ENCODE data around the gene TMBIM6.
A peak's percentile ranks its signal among the peaks of the same experiment; 100 is the strongest.

Gene TMBIM6

DNA sequence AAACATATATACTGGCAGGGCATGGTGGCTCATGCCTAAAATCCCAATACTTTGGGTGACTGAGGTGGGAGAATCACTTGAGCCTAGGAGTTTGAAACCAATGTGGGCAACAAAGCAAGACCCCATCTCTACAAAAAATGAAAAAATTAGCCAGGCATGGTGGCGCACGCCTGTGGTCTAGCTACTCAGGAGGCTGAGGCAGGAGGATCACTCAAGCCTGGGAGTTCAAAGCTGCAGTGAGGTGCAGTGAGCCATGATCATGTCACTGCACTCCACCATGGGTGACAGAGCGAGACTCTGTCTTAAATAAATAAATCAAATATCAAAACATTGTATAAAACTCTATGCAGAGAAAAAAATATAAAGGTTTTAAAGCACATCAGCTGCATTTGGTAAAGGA is 39.3 kb upstream of the TMBIM6 start:
- no peak for DNase-seq (ENCODE audit: extremely low read depth, low read depth)
- TF ChIP-seq, protein P1, sequence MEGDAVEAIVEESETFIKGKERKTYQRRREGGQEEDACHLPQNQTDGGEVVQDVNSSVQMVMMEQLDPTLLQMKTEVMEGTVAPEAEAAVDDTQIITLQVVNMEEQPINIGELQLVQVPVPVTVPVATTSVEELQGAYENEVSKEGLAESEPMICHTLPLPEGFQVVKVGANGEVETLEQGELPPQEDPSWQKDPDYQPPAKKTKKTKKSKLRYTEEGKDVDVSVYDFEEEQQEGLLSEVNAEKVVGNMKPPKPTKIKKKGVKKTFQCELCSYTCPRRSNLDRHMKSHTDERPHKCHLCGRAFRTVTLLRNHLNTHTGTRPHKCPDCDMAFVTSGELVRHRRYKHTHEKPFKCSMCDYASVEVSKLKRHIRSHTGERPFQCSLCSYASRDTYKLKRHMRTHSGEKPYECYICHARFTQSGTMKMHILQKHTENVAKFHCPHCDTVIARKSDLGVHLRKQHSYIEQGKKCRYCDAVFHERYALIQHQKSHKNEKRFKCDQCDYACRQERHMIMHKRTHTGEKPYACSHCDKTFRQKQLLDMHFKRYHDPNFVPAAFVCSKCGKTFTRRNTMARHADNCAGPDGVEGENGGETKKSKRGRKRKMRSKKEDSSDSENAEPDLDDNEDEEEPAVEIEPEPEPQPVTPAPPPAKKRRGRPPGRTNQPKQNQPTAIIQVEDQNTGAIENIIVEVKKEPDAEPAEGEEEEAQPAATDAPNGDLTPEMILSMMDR (IDR thresholded peaks at IDR 0.05; ENCODE audit: low read depth, low read length), result no peak

DNA sequence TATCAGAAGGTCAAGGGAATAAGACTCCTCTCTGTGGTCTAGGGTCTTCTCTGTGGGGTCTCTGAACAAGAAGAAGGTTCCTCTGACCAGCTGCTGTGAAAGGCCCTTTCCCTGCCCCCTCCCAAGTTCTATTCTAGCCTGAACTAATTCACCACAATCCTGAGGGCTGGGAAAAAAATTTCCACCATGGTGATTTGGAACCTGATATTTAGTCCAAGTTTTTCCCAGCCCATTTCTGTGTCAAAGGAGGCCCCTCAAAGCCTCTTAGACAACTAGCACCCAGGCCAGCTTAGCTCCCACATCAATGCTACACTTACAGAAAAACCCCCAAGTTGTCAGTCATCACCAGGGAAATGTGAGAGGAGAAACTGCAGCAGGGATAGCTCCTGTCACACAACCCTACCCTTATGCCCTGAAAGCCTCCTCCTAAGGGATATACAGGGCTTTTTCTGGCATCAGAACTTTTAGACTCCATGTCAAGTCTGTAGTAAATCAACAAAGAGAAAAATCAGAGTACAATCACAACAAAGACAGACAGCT is 38.6 kb upstream of the TMBIM6 start:
- no peak for DNase-seq (ENCODE audit: extremely low read depth, low read depth)
- TF ChIP-seq, protein P1 (IDR thresholded peaks at IDR 0.05; ENCODE audit: low read depth, low read length), result no peak

DNA sequence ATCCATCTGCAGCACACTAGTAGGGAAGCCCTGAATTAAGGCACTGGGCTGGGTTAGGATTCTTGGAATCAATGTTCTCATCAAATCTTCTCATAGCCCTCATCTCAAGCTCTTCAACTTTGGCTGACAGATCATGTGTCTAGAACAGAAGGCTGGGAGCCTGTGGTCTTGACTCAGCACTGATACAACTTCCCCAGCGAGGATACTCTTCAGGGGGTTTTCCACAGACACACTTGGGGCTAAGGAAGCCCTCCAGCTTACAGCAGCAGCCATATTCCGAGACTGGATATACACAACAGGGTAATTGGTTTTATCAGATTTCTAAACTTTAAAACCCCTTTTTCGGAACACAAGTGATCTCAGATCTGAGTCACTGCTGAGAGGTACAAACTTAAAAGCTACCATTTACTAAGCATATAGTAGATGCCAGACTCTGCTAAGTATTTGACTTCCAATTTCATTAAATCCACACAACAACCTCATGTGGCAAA is 37.7 kb upstream of the TMBIM6 start:
- DNase-seq (ENCODE audit: extremely low read depth, low read depth), result no peak
- TF ChIP-seq, protein P1 (IDR thresholded peaks at IDR 0.05; ENCODE audit: low read depth, low read length), result no peak

DNA sequence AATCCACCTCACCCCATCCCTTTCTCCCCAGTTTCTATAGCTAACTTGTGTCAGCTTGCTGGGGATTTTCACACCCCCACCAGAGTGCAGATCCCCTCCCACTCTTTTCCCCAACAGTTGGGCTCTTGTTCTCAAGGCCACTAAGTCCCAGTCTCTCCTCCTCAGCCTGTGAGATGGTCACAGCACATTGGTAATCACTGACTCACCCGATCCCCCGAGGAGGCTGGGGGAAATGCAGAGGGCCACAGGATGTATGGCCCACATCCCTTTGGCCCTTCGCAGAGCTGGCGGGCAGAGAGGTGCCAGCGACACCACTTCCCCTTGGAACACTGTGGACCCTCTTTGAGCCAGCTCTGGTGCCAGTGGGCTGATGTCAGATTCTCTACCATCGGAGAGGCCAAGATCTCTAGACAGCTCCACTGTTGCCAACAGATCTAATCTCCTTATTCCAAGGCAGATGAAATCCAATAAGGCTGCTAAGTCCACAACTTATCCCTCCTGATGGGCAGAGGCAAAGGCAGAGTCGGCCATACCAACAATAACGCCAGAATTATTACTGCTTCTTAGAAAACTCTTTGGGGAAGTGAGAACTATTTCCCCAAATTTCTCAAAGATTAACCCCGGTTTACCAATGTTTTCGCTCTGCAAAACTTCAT is 35.8 kb upstream of the TMBIM6 start:
- TF ChIP-seq, protein P1 (IDR thresholded peaks at IDR 0.05; ENCODE audit: low read depth, low read length), result no peak
- DNase-seq (ENCODE audit: extremely low read depth, low read depth), result no peak

DNA sequence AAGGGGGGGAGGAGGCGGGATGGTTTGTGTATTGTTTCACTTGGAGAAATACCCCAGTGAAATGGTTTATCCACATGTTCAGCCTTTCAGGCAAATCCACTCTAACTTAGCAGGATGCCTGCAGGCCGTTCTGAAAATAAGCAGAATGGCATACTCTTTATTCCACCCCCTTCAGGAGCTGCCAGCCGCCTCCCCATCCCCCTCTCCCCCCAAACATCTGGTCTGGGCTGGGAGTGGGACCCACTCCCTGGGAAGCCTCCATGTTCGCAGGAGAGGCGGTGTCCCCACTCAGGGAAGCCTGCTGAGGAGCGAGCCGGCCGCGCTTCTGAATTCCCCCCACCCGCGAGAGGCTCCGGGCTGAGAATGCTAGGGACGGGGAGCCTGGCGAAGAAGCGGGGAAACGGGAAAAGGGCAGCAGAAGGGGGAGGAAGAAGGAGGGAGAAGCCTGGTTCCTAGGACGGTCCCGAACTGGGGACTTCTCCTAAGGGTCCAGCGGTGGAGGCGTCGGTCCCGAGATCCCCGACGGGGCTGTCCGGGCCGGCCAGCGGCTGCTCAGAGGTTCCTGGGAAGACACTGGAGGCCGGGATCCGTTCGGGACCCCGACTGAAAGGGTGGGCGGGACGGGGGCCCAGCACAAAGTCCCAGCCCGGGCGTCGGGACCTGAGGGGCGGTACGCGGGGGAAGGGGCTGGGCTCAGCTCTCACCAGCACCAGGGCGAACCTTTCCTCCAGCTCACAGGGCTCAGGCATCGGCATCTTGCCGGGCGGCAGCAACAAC is 34.8 kb upstream of the TMBIM6 start:
- TF ChIP-seq, protein P1 (IDR thresholded peaks at IDR 0.05; ENCODE audit: low read depth, low read length), result no peak
- DNase-seq (ENCODE audit: extremely low read depth, low read depth), result no peak

DNA sequence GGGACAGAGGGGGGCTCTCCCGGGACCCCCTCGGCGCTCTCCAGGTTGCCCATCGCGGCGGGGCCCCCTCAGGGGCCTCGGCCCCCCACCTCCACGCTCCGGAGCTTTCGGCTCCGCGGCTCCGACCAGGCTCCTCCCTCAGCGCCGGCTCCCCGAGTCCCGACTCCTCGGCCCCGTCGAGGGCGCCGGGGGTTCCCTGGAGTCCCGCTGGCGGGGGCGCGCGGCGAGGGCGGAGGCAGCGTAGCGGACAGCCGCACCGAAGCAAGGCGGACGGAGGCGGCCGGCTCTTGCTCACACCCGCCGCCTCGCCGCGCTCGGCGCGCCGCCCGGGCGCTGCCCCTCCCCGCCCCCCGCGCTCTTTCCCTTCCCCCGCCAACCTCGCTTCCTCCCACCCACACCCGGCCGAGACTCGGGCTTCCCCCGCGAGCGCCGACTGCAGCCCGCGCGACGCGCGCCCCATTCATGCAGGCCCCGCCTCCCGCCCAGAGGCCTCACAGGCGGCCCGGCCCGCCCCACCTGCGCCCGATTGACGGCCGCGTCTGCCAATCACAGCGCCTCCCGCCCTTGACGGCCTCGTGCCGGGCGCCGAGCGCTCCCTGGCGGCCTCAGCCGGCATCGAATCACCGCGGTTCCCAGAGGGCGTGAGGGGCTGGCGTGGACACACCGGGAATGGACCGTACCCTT is 34.1 kb upstream of the TMBIM6 start, which contains the start of gene FMNL3:
Gene FMNL3, minus strand, starts transcription at position 278 of the 684 bp plus-strand sequence. Its CDS starts 225 bp downstream, at position 53.
- TF ChIP-seq, protein P1 (IDR thresholded peaks at IDR 0.05; ENCODE audit: low read depth, low read length), result peak; percentile 78

More for the DNA sequence above, 34.1 kb upstream of the TMBIM6 start, which contains the start of gene FMNL3:
- DNase-seq (ENCODE audit: extremely low read depth, low read depth), result peak; percentile 93

All from AG09319 (cell line).